ENCODE data around the gene IARS1. TPM values are rescaled to one million over a fixed set of nuclear protein-coding genes. Genes with fewer than 3 reads are reported as not detected.

IARS1 gene
- total RNA-seq, 1 donor from 2014 or later, result 76.1 TPM

DNA sequence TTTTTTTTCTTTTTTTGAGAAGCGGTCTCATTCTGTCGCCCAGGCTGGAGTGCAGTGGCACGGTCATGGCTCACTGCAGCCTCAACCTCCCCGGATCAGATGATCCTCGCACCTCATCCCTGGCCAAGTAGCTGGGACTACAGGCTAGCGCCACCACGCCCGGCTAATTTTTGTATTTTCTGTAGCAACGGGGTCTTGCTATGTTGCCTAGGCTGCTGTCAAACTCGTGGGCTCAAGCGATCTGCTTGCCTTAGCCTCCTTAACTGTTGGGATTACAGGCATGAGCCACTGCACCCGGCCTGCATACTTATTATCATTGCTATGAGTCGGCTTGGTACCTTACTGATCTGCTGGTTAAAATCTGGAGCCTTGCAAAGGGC lies 790 bp upstream of the IARS1 start:
- Mint-ChIP-seq H3K4me1 (ENCODE audit: unreplicated experiment) (peaks cover 29% of the 10 kb centered on the region), H3K27ac (ENCODE audit: unreplicated experiment) (peak overlapping the region; percentile 7), H3K9me3 (ENCODE audit: unreplicated experiment) (no peaks in the 10 kb centered on the region), H3K27me3 (ENCODE audit: unreplicated experiment) (no peaks in the 10 kb centered on the region), H3K36me3 (ENCODE audit: low read depth, unreplicated experiment) (peaks cover 4% of the 10 kb centered on the region), H3K4me3 (ENCODE audit: unreplicated experiment) (peak overlapping the region; percentile 95)
- TF ChIP-seq CTCF (IDR thresholded peaks at IDR 0.05; ENCODE audit: unreplicated experiment), result no peak
- no peak for DNase-seq (ENCODE audit: low spot score)

GRCh38 chr9:92293075-92293354 lies 482 bp downstream of the IARS1 start:
- no peak for DNase-seq (ENCODE audit: low spot score)
- Mint-ChIP-seq H3K27ac (ENCODE audit: unreplicated experiment) (peak overlapping the region; percentile 33), H3K4me1 (ENCODE audit: unreplicated experiment) (peaks cover 29% of the 10 kb centered on the region), H3K27me3 (ENCODE audit: unreplicated experiment) (no peaks in the 10 kb centered on the region), H3K36me3 (ENCODE audit: low read depth, unreplicated experiment) (peaks cover 4% of the 10 kb centered on the region), H3K4me3 (ENCODE audit: unreplicated experiment) (peak overlapping the region; percentile 95), H3K9me3 (ENCODE audit: unreplicated experiment) (no peaks in the 10 kb centered on the region)
- no peak for TF ChIP-seq CTCF (IDR thresholded peaks at IDR 0.05; ENCODE audit: unreplicated experiment)

- H3K9me3 Mint-ChIP-seq (ENCODE audit: unreplicated experiment), result no peaks in the 10 kb centered on the region
- no peaks in the 10 kb centered on the region for H3K27me3 Mint-ChIP-seq (ENCODE audit: unreplicated experiment)
- peaks cover 4% of the 10 kb centered on the region for H3K36me3 Mint-ChIP-seq (ENCODE audit: low read depth, unreplicated experiment)
- H3K4me1 Mint-ChIP-seq (ENCODE audit: unreplicated experiment), result peaks cover 29% of the 10 kb centered on the region
- H3K27ac Mint-ChIP-seq (ENCODE audit: unreplicated experiment), result peak overlapping the region; percentile 33
- TF ChIP-seq CTCF (IDR thresholded peaks at IDR 0.05; ENCODE audit: unreplicated experiment), result no peak
- peak overlapping the region; percentile 95 for H3K4me3 Mint-ChIP-seq (ENCODE audit: unreplicated experiment)
- no peak for DNase-seq (ENCODE audit: low spot score)
Observed at GRCh38 chr9:92292338-92293074, 991 bp downstream of the IARS1 start.

DNA sequence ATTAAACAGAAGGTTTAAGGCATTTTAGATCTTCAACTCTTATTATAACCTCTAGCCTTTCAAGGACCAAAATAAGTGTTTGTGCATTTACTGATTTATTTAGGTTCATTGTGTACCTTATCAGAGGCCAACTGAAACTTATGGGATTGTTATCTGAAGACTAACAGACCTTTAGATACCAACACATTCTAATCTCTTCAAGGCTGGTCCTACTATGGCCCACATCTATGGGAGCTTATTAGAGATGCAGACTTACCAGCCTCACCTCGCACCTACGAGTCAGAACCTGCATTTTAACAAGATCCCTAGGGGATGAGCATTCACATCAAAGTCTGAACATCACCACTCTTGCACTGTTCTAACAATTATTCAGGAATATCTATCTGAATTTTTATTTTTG lies 1.9 kb downstream of the IARS1 start:
- TF ChIP-seq CTCF (IDR thresholded peaks at IDR 0.05; ENCODE audit: unreplicated experiment), result no peak
- Mint-ChIP-seq H3K27me3 (ENCODE audit: unreplicated experiment) (no peaks in the 10 kb centered on the region), H3K9me3 (ENCODE audit: unreplicated experiment) (no peaks in the 10 kb centered on the region), H3K4me1 (ENCODE audit: unreplicated experiment) (peaks cover 29% of the 10 kb centered on the region), H3K4me3 (ENCODE audit: unreplicated experiment) (no peak overlapping the region), H3K36me3 (ENCODE audit: low read depth, unreplicated experiment) (no peaks in the 10 kb centered on the region), H3K27ac (ENCODE audit: unreplicated experiment) (no peak overlapping the region)
- no peak for DNase-seq (ENCODE audit: low spot score)

GRCh38 chr9:92290785-92291429 lies 2.6 kb downstream of the IARS1 start:
- TF ChIP-seq CTCF (IDR thresholded peaks at IDR 0.05; ENCODE audit: unreplicated experiment), result no peak
- Mint-ChIP-seq H3K27ac (ENCODE audit: unreplicated experiment) (peak overlapping the region; percentile 33), H3K27me3 (ENCODE audit: unreplicated experiment) (no peaks in the 10 kb centered on the region), H3K4me3 (ENCODE audit: unreplicated experiment) (no peak overlapping the region), H3K36me3 (ENCODE audit: low read depth, unreplicated experiment) (no peaks in the 10 kb centered on the region), H3K9me3 (ENCODE audit: unreplicated experiment) (no peaks in the 10 kb centered on the region), H3K4me1 (ENCODE audit: unreplicated experiment) (peaks cover 24% of the 10 kb centered on the region)
- DNase-seq (ENCODE audit: low spot score), result no peak
